ENCODE measurements around the gene USP14.
A peak's percentile ranks its signal among the peaks of the same experiment; 100 is the strongest.

Gene USP14

GRCh38 chr18:159933-160332, 1.6 kb downstream of the USP14 start:
- no peak for DNase-seq

- DNase-seq: peak; percentile 2
Observed at GRCh38 chr18:160831-161570, 2.6 kb downstream of the USP14 start.

- no peak for DNase-seq
Observed at GRCh38 chr18:172361-172760, 14.0 kb downstream of the USP14 start.

- DNase-seq: no peak
Observed at GRCh38 chr18:179499-179898, 21.1 kb downstream of the USP14 start.

GRCh38 chr18:181711-182110, 23.4 kb downstream of the USP14 start:
- DNase-seq: no peak

- peak; percentile 13 for DNase-seq
Observed at GRCh38 chr18:183769-184168, 25.4 kb downstream of the USP14 start.

- no peak for DNase-seq
Observed at GRCh38 chr18:189254-189653, 30.9 kb downstream of the USP14 start.

GRCh38 chr18:191725-192124, 33.4 kb downstream of the USP14 start:
- no peak for DNase-seq

- no peak for DNase-seq
Observed at GRCh38 chr18:192801-193200, 34.4 kb downstream of the USP14 start.

GRCh38 chr18:195651-196050, 37.3 kb downstream of the USP14 start:
- DNase-seq: no peak

GRCh38 chr18:199214-199613, 40.9 kb downstream of the USP14 start:
- no peak for DNase-seq

- DNase-seq: no peak
Observed at GRCh38 chr18:199768-200167, 41.4 kb downstream of the USP14 start.

- DNase-seq: no peak
Observed at GRCh38 chr18:210075-210474, 51.7 kb downstream of the USP14 start.

- no peak for DNase-seq
Observed at GRCh38 chr18:210733-211132, 52.4 kb downstream of the USP14 start.

GRCh38 chr18:211582-211981, 53.2 kb downstream of the USP14 start:
- DNase-seq: no peak

- no peak for DNase-seq
Observed at GRCh38 chr18:212780-213179, 54.4 kb downstream of the USP14 start.

GRCh38 chr18:213505-213904, 55.1 kb downstream of the USP14 start:
- no peak for DNase-seq

GRCh38 chr18:213966-214365, 55.6 kb downstream of the USP14 start:
- DNase-seq: no peak

GRCh38 chr18:215448-216010, 57.2 kb downstream of the USP14 start:
- DNase-seq: no peak

GRCh38 chr18:217532-218336, 59.4 kb downstream of the USP14 start:
- no peak for DNase-seq

GRCh38 chr18:220708-221107, 62.4 kb downstream of the USP14 start:
- DNase-seq: no peak

- DNase-seq: no peak
Observed at GRCh38 chr18:225745-226144, 67.4 kb downstream of the USP14 start.

- no peak for DNase-seq
Observed at GRCh38 chr18:227374-227773, 69.0 kb downstream of the USP14 start.

- no peak for DNase-seq
Observed at GRCh38 chr18:227902-228301, 69.5 kb downstream of the USP14 start.

All from fibroblast of skin of back (primary cell).